PC-9 (cell line): ENCODE measurements around the gene GLIPR1.

Source experiments
- CTCF ChIP-seq: fragments of 200-600 bp; sonication (generic); conservative IDR thresholded peaks from 2 replicates; pipeline ENCODE4 v1.6.1; 2017; ENCODE audit warnings: mixed run types, antibody characterized with exemption, mild to moderate bottlenecking, moderate library complexity
- EZH2 ChIP-seq: fragments of 200-600 bp; sonication (generic); IDR thresholded peaks from 2 replicates; pipeline ENCODE4 v1.8.0; 2017; ENCODE audit warnings: antibody characterized with exemption, low read depth

GRCh38 chr12:75543529-75543928, 63.0 kb downstream of the GLIPR1 start:
- TF ChIP-seq CTCF (no peak), EZH2 (no peak)
